CD14-positive monocyte (primary cell): Measurements from ENCODE around the gene USP43. TPM values are rescaled to one million over a fixed set of nuclear protein-coding genes. Genes with fewer than 3 reads are reported as not detected.
"Not testable (repeated sequence)": the region's sequence is repeated elsewhere in the genome, so short reads cannot be mapped to it uniquely, and the experiment has no call there.

Experiments
- DNase-seq, 3 donors: peaks; one replicate each; pipeline ENCODE4 v3.0.0-alpha.2; 2011 to 2022
- H2AFZ ChIP-seq: 2 replicates; pipeline ENCODE4 v1.6.0; 2012; ENCODE audit warnings: mild to moderate bottlenecking, low read depth, low read length, inconsistent platforms; ENCODE audit not compliant: insufficient read depth, poor library complexity, severe bottlenecking
- H3K27ac ChIP-seq, 2 donors: 1 replicate in 1 of 2; 2 replicates in 1 of 2; pipeline ENCODE4 v1.5.1; 2012 to 2013; ENCODE audit warnings: low read length in 2 of 2, control low read depth in 1 of 2, inconsistent platforms in 1 of 2, low read depth in 1 of 2, mild to moderate bottlenecking in 1 of 2
- H3K27me3 ChIP-seq, 2 donors: one replicate each; pipeline versions ENCODE4 v1.6.0 to v1.6.1; 2011 to 2013; ENCODE audit warnings: low read length in 2 of 2; ENCODE audit not compliant: control insufficient read depth in 2 of 2, insufficient read depth in 2 of 2
- H3K36me3 ChIP-seq, 2 donors: replicated peaks in 1 of 2; 1 replicate in 1 of 2; 2 replicates in 1 of 2; pipeline versions ENCODE4 v1.5.1 to v1.6.1; 2012 to 2013; ENCODE audit warnings: low read length in 2 of 2, control low read depth in 1 of 2, inconsistent platforms in 1 of 2, mild to moderate bottlenecking in 1 of 2; ENCODE audit not compliant: insufficient read depth in 2 of 2, control insufficient read depth in 1 of 2
- H3K4me1 ChIP-seq, 2 donors: 1 replicate in 1 of 2; 2 replicates in 1 of 2; pipeline versions ENCODE4 v1.5.1 to v1.6.1; 2012 to 2013; ENCODE audit warnings: low read length in 2 of 2, control low read depth in 1 of 2, inconsistent platforms in 1 of 2, mild to moderate bottlenecking in 1 of 2, moderate library complexity in 1 of 2; ENCODE audit not compliant: insufficient read depth in 2 of 2, control insufficient read depth in 1 of 2
- H3K4me2 ChIP-seq: replicated peaks from 2 replicates; pipeline ENCODE3; 2012; ENCODE audit warnings: low read length, moderate library complexity, mild to moderate bottlenecking; ENCODE audit not compliant: poor library complexity, severe bottlenecking; ENCODE audit errors: extremely low read depth
- H3K4me3 ChIP-seq, 3 experiments: fragments of 200-600 bp in 1 of 3; sonication (generic) in 1 of 3; replicated peaks in 1 of 3; 1 replicate in 2 of 3; 2 replicates in 1 of 3; pipeline ENCODE4 v1.5.1; 2011 to 2013; ENCODE audit warnings: low read length in 3 of 3, mild to moderate bottlenecking in 3 of 3, control low read depth in 2 of 3, low read depth in 2 of 3, inconsistent platforms in 1 of 3, moderate library complexity in 1 of 3
- H3K79me2 ChIP-seq: 2 replicates; pipeline ENCODE4 v1.6.0; 2012; ENCODE audit warnings: mild to moderate bottlenecking, control low read depth, inconsistent platforms, low read length, moderate library complexity; ENCODE audit not compliant: insufficient read depth
- H3K9ac ChIP-seq: 2 replicates; pipeline ENCODE4 v1.6.0; 2017; ENCODE audit warnings: low read length, mild to moderate bottlenecking; ENCODE audit not compliant: insufficient read depth, poor library complexity, severe bottlenecking
- H3K9me3 ChIP-seq, 2 donors: replicated peaks in 1 of 2; 1 replicate in 1 of 2; 2 replicates in 1 of 2; pipeline versions ENCODE4 v1.5.1 to v1.6.1; 2012 to 2013; ENCODE audit warnings: low read length in 2 of 2, control low read depth in 1 of 2; ENCODE audit not compliant: control insufficient read depth in 1 of 2, insufficient read depth in 1 of 2
- H4K20me1 ChIP-seq: 2 replicates; pipeline ENCODE4 v1.6.0; 2012; ENCODE audit warnings: mild to moderate bottlenecking, low read length, control low read depth, moderate library complexity; ENCODE audit not compliant: insufficient read depth
- H3K27ac Mint-ChIP-seq, 7 donors: one replicate each; pipeline ENCODE4 v1.8.0; 2020; ENCODE audit warnings: mild to moderate bottlenecking in 7 of 7, mixed read lengths in 7 of 7, moderate library complexity in 6 of 7, inconsistent platforms in 2 of 7
- H3K27me3 Mint-ChIP-seq, 3 donors: one replicate each; pipeline ENCODE4 v1.8.0; 2021 to 2022; ENCODE audit warnings: low read depth in 3 of 3, mild to moderate bottlenecking in 3 of 3, mixed read lengths in 3 of 3, moderate library complexity in 3 of 3, inconsistent platforms in 1 of 3
- H3K36me3 Mint-ChIP-seq, 2 donors: one replicate each; pipeline ENCODE4 v1.8.0; 2020; ENCODE audit warnings: mixed read lengths in 2 of 2, inconsistent platforms in 1 of 2, mild to moderate bottlenecking in 1 of 2
- H3K4me1 Mint-ChIP-seq: one replicate; pipeline ENCODE4 v1.8.0; 2020; ENCODE audit warnings: mild to moderate bottlenecking, mixed read lengths
- H3K4me3 Mint-ChIP-seq, 2 donors: one replicate each; pipeline ENCODE4 v1.8.0; 2020; ENCODE audit warnings: mild to moderate bottlenecking in 2 of 2, mixed read lengths in 2 of 2, moderate library complexity in 1 of 2
- H3K9me3 Mint-ChIP-seq, 7 donors: one replicate each; pipeline ENCODE4 v1.8.0; 2020 to 2022; ENCODE audit warnings: mixed read lengths in 7 of 7, mild to moderate bottlenecking in 6 of 7, moderate library complexity in 6 of 7, inconsistent platforms in 2 of 7
- CTCF ChIP-seq: fragments of 200-600 bp; IDR thresholded peaks from one replicate; pipeline ENCODE4 v1.8.0; 2022; ENCODE audit warnings: antibody characterized with exemption, mild to moderate bottlenecking
- WGBS: methylation state at CpG from one replicate; pipeline ENCODE4 v1.1.5; 2013; ENCODE audit warnings: missing lambda C conversion rate; ENCODE audit not compliant: insufficient coverage; 5-methylcytosine and 5-hydroxymethylcytosine counted together
- intact Hi-C, 2 donors: fragments of 100-400 bp; cut with micrococcal nuclease; formaldehyde crosslinking; loops; one replicate each; pipeline versions ENCODE4 v1.15.0 to v1.15.1; 2023
- polyA plus RNA-seq, 3 donors: library from polyadenylated mRNA; depleted of rRNA in 1 of 3; unstranded in 2 of 3; stranded (reverse) in 1 of 3; fragments of 300-500 nt in 2 of 3; fragments of >200 nt in 1 of 3; fragmentation: Illumina TruSeq in 2 of 3; gene quantifications; 1 replicate in 2 of 3; 2 replicates in 1 of 3; pipeline ENCODE4 v1.2.3, GENCODE V29; 2012 to 2021

Gene USP43
- polyA plus RNA-seq, 3 donors = 0.05 to 0.57 TPM; not detected in 1

- Histone ChIP-seq H3K9me3 (no peaks in the 10 kb centered on the region), H4K20me1 (no peaks in the 10 kb centered on the region), H3K27ac (no peak overlapping the region), H3K4me2 (no peak overlapping the region), H3K79me2 (no peaks in the 10 kb centered on the region), H3K4me3 (no peak overlapping the region), H3K4me1 (no peaks in the 10 kb centered on the region), H3K9ac (no peak overlapping the region), H2AFZ (no peak overlapping the region), H3K27me3 (no peaks in the 10 kb centered on the region), H3K36me3 (no peaks in the 10 kb centered on the region)
- Mint-ChIP-seq H3K9me3 (peaks cover 0 to 11% (median 7%) of the 10 kb centered on the region in 7 donors), H3K4me3 (no peak overlapping the region), H3K27me3 (peaks cover 2 to 4% (median 3%) of the 10 kb centered on the region in 3 donors), H3K27ac (no peak overlapping the region), H3K36me3 (no peaks in the 10 kb centered on the region), H3K4me1 (peaks cover 2% of the 10 kb centered on the region)
- TF ChIP-seq CTCF = no peak
- WGBS = no CpG with 5 or more reads among the region's 2 CpGs
- intact Hi-C loops = no loop called here
- DNase-seq = no peak
Measured at GRCh38 chr17:9661027-9661426, 15.7 kb downstream of the USP43 start.

- peaks cover 2 to 11% (median 5%) of the 10 kb centered on the region in 7 donors for H3K9me3 Mint-ChIP-seq
- H3K27me3 ChIP-seq, H2AFZ ChIP-seq, H3K4me3 Mint-ChIP-seq, H3K4me2 ChIP-seq, H3K27ac Mint-ChIP-seq, DNase-seq, H3K9ac ChIP-seq, H3K79me2 ChIP-seq, H3K27ac ChIP-seq, H3K4me1 ChIP-seq, H4K20me1 ChIP-seq, H3K4me3 ChIP-seq, H3K27me3 Mint-ChIP-seq, intact Hi-C loops, H3K9me3 ChIP-seq, H3K36me3 ChIP-seq, H3K36me3 Mint-ChIP-seq, H3K4me1 Mint-ChIP-seq: not testable (repeated sequence)
- WGBS = 100% methylated on average over 8 of the region's 11 CpGs
Measured at GRCh38 chr17:9663511-9663910, 18.2 kb downstream of the USP43 start.
